Measurements from ENCODE around the gene LY6G5B. TPM values are rescaled to one million over a fixed set of nuclear protein-coding genes. Genes with fewer than 3 reads are reported as not detected.

The LY6G5B gene
- total RNA-seq, 2 donors from 2014 or later: 4.4 to 9.0 TPM

DNA sequence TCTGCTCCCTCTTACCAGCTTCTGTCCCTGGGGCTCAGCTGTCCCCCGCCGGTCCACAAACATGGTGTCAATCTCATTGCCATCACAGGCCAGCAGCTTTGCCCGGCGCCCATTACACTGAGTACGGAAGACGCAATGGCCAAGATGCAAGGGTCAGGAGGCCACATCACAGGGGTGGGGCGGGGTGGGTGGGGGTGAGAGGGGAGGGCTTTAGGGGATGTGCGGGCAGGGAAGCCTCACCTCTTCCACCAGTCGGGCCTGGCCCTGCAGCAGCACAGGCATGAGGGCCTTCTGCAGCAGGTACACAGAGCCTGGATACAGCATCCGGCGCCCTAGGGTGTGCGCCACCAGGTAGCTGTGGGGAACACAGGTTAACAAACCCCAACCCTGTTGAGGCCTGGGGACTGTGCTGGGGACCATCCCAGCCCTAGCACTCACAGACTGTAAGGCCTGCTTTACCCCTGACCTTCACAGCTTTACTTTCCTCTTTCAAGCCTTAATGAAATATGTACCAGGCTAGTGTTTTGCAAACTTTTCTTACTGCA lies 21.9 kb downstream of the LY6G5B start:
- Histone ChIP-seq H3K36me3 (peaks cover 10% of the 10 kb centered on the region), H3K4me1 (no peaks in the 10 kb centered on the region), H3K4me3 (no peak overlapping the region), H3K9ac (ENCODE audit: low read depth in 2 of 2, low read length in 2 of 2) (no peak overlapping the region), H3K9me3 (no peaks in the 10 kb centered on the region), H3K27me3 (no peaks in the 10 kb centered on the region), H3K27ac (no peak overlapping the region)
- no peak for DNase-seq
- TF ChIP-seq, protein P1, sequence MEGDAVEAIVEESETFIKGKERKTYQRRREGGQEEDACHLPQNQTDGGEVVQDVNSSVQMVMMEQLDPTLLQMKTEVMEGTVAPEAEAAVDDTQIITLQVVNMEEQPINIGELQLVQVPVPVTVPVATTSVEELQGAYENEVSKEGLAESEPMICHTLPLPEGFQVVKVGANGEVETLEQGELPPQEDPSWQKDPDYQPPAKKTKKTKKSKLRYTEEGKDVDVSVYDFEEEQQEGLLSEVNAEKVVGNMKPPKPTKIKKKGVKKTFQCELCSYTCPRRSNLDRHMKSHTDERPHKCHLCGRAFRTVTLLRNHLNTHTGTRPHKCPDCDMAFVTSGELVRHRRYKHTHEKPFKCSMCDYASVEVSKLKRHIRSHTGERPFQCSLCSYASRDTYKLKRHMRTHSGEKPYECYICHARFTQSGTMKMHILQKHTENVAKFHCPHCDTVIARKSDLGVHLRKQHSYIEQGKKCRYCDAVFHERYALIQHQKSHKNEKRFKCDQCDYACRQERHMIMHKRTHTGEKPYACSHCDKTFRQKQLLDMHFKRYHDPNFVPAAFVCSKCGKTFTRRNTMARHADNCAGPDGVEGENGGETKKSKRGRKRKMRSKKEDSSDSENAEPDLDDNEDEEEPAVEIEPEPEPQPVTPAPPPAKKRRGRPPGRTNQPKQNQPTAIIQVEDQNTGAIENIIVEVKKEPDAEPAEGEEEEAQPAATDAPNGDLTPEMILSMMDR (IDR thresholded peaks at IDR 0.05): no peak
- intact Hi-C loops (cut with DNase I): no loop called here

DNA sequence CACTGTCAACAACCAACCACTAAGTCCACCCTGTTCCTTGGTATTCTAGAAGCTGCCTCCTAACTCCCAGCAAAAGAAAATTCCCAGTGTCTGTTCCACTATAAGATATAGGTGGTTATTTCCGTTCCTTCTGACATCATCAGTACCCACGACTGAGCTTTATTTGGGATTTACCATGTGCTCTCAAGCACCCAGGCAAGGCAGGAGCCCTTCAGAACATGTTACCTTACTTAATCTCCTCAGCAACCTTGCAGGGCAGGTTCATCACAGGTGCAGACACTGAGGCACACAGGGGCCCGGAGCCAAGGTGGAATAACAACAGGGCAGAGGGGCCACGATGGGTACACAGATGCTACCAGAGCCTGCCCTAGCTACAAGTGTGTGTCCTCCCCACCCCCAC lies 22.6 kb downstream of the LY6G5B start:
- H3K4me1 ChIP-seq: no peaks in the 10 kb centered on the region
- no peak overlapping the region for H3K27ac ChIP-seq
- intact Hi-C loops (cut with DNase I): no loop called here
- H3K9ac ChIP-seq (ENCODE audit: low read depth in 2 of 2, low read length in 2 of 2): no peak overlapping the region
- no peak overlapping the region for H3K4me3 ChIP-seq
- H3K27me3 ChIP-seq: no peaks in the 10 kb centered on the region
- TF ChIP-seq, protein P1 (IDR thresholded peaks at IDR 0.05): no peak
- DNase-seq: no peak
- H3K36me3 ChIP-seq: peaks cover 10% of the 10 kb centered on the region
- no peaks in the 10 kb centered on the region for H3K9me3 ChIP-seq

DNA sequence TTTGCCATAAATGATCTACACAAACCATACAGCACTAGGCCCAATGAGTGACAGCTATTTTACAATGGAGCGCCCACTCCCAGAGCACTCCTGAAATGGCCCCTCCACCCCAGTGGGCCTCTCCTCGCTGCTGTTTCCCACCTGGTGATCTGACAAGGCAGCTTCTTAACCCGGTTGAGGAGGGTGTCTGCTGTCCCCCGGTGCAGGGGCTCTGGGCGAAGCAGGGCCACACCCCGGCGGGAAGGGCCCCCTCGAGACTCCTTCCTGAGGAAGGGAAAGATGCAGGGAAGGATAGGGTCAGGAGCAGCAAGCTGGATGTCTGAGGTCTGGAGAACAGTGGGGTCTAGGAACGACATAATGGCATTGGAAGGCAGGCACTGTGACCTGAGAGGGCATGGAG lies 23.1 kb downstream of the LY6G5B start:
- no peak overlapping the region for H3K9ac ChIP-seq (ENCODE audit: low read depth in 2 of 2, low read length in 2 of 2)
- intact Hi-C loops (cut with DNase I): no loop called here
- H3K4me1 ChIP-seq: no peaks in the 10 kb centered on the region
- H3K27me3 ChIP-seq: no peaks in the 10 kb centered on the region
- TF ChIP-seq, protein P1 (IDR thresholded peaks at IDR 0.05): no peak
- H3K9me3 ChIP-seq: no peaks in the 10 kb centered on the region
- H3K4me3 ChIP-seq: no peak overlapping the region
- H3K27ac ChIP-seq: no peak overlapping the region
- peaks cover 10% of the 10 kb centered on the region for H3K36me3 ChIP-seq
- no peak for DNase-seq

DNA sequence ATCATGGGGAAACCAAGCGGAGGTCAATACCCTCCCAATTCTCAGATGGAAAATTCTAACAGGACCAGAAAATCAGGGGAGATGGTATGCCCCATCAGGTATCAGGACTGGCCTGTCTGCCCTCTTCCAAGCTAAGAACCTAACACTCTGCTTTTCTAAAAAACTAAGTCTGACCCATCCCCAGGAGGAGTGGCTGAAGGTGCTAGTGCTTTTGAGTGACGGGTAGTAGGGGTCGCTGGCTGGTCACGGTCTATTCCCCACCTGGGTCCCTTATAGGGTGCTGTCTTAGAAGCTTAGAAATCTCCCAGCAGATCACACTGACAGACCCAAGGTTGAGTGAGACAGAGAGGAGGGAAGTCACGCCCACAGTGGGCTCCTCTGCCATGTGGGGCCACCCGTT lies 23.8 kb downstream of the LY6G5B start:
- TF ChIP-seq, protein P1 (IDR thresholded peaks at IDR 0.05): no peak
- no peaks in the 10 kb centered on the region for H3K4me1 ChIP-seq
- intact Hi-C loops (cut with DNase I): no loop called here
- no peaks in the 10 kb centered on the region for H3K27me3 ChIP-seq
- H3K9ac ChIP-seq (ENCODE audit: low read depth in 2 of 2, low read length in 2 of 2): no peak overlapping the region
- no peaks in the 10 kb centered on the region for H3K9me3 ChIP-seq
- H3K36me3 ChIP-seq: peaks cover 5% of the 10 kb centered on the region
- no peak overlapping the region for H3K27ac ChIP-seq
- no peak overlapping the region for H3K4me3 ChIP-seq
- no peak for DNase-seq

DNA sequence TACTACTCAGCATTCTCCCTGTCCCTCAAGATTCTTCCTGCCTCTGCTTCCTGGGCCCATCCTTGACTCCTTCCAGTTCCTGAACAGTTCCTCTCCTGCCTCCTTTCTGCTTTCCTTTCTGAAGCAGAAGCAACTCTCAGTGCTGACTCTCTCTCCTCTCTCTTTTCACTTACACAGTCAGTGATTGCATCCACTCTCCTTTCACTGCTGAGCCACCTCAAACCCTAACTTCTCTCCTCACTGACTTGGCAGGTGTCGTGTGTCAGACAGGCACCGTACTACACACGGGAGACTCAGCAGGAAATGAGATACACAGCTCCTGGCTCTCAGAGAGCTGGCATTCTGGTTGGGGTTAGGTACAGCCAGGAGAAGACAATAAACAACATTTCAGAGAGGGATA lies 27.8 kb downstream of the LY6G5B start:
- intact Hi-C loops (cut with DNase I): no loop called here
- Histone ChIP-seq H3K4me3 (no peak overlapping the region), H3K27me3 (no peaks in the 10 kb centered on the region), H3K9ac (ENCODE audit: low read depth in 2 of 2, low read length in 2 of 2) (no peak overlapping the region), H3K4me1 (peaks cover 12% of the 10 kb centered on the region), H3K9me3 (no peaks in the 10 kb centered on the region), H3K36me3 (no peaks in the 10 kb centered on the region), H3K27ac (no peak overlapping the region)
- TF ChIP-seq, protein P1 (IDR thresholded peaks at IDR 0.05): no peak
- no peak for DNase-seq
